Endothelial cell of umbilical vein (primary cell): ENCODE results near the gene GALNT10. TPM values are rescaled to one million over a fixed set of nuclear protein-coding genes. Genes with fewer than 3 reads are reported as not detected.

Experiments
- BruUV-seq: library from RNA; stranded (reverse); fragments of 400-500 nt; replicated peaks from 2 replicates; lab custom pipeline; 2021; lab: Mats Ljungman, UMichigan
- CTCF ChIA-PET: fragments of 300-600, 350-600 bp; sonication (Branson Sonifier 250); formaldehyde crosslinking; loops from one replicate; lab custom pipeline; 2021; ENCODE audit warnings: antibody characterized with exemption, inconsistent platforms; lab: Charles Lee
- POLR2A ChIA-PET: fragments of 300-600, 350-600 bp; sonication (Branson Sonifier 250); formaldehyde crosslinking; loops from one replicate; lab custom pipeline; 2021; ENCODE audit warnings: antibody characterized with exemption, inconsistent platforms; lab: Charles Lee
- DNase-seq: peaks from one replicate; pipeline ENCODE4 v3.0.0-alpha.2; 2011; ENCODE audit warnings: low read depth, low spot score
- FAIRE-seq: peaks from 2 replicates; lab custom pipeline; 2011; peaks lifted over from hg19 to GRCh38; lab: Jason Lieb, UNC
- H2AFZ ChIP-seq: 2 replicates; pipeline ENCODE4 v1.6.0; 2012; ENCODE audit warnings: low read depth, low read length, control low read depth, inconsistent platforms
- H3K27ac ChIP-seq: 2 replicates; pipeline ENCODE4 v1.5.1; 2011; ENCODE audit warnings: low read depth, mild to moderate bottlenecking, control low read depth, low read length, moderate library complexity; ENCODE audit not compliant: insufficient read depth
- H3K27me3 ChIP-seq, 2 experiments: 2 replicates each; pipeline versions ENCODE4 v1.6.0 to v1.6.1; 2011; ENCODE audit warnings: low read length in 2 of 2, mixed read lengths in 1 of 2; ENCODE audit not compliant: control insufficient read depth in 2 of 2, insufficient read depth in 2 of 2
- H3K36me3 ChIP-seq, 2 experiments: 2 replicates in 1 of 2; 3 replicates in 1 of 2; pipeline ENCODE4 v1.5.1; 2011; ENCODE audit warnings: low read length in 2 of 2, mild to moderate bottlenecking in 1 of 2, moderate library complexity in 1 of 2; ENCODE audit not compliant: control insufficient read depth in 2 of 2, insufficient read depth in 2 of 2; ENCODE audit errors: extremely low read depth in 1 of 2
- H3K4me1 ChIP-seq: 3 replicates; pipeline ENCODE4 v1.5.1; 2011; ENCODE audit warnings: mild to moderate bottlenecking, low read length; ENCODE audit not compliant: control insufficient read depth, insufficient read depth; ENCODE audit errors: extremely low read depth
- H3K4me2 ChIP-seq: 2 replicates; pipeline ENCODE4 v1.6.1; 2011; ENCODE audit warnings: low read length, control low read depth, mixed read lengths; ENCODE audit not compliant: insufficient read depth
- H3K4me3 ChIP-seq, 3 experiments: fragments of 200-600 bp in 1 of 3; sonication (generic), shearing (Covaris generic) in 1 of 3; replicated peaks in 1 of 3; 2 replicates each; pipeline ENCODE4 v1.5.1; 2011 to 2016; ENCODE audit warnings: control low read depth in 3 of 3, low read length in 3 of 3, mild to moderate bottlenecking in 2 of 3, inconsistent platforms in 1 of 3, low read depth in 1 of 3, moderate library complexity in 1 of 3; ENCODE audit not compliant: insufficient read depth in 1 of 3
- H3K79me2 ChIP-seq: 2 replicates; pipeline ENCODE4 v1.6.0; 2012; ENCODE audit warnings: low read length, inconsistent platforms; ENCODE audit not compliant: control insufficient read depth, insufficient read depth
- H3K9ac ChIP-seq: replicated peaks from 2 replicates; pipeline ENCODE3; 2011; ENCODE audit warnings: low read length, control low read depth; ENCODE audit not compliant: insufficient read depth; ENCODE audit errors: extremely low read depth
- H3K9me1 ChIP-seq: replicated peaks from 3 replicates; pipeline ENCODE4 v1.6.0; 2011; ENCODE audit warnings: mild to moderate bottlenecking, low read length; ENCODE audit not compliant: control insufficient read depth, insufficient read depth; ENCODE audit errors: extremely low read depth
- H3K9me3 ChIP-seq: replicated peaks from 2 replicates; pipeline ENCODE4 v1.5.1; 2012; ENCODE audit warnings: low read length, inconsistent platforms; ENCODE audit not compliant: control insufficient read depth, insufficient read depth
- H4K20me1 ChIP-seq: replicated peaks from 2 replicates; pipeline ENCODE3; 2011; ENCODE audit warnings: mild to moderate bottlenecking, low read length; ENCODE audit not compliant: control insufficient read depth, insufficient read depth; ENCODE audit errors: extremely low read depth
- EZH2 ChIP-seq: IDR thresholded peaks from 2 replicates; pipeline ENCODE4 v1.6.1; 2012; ENCODE audit warnings: borderline replicate concordance, low read depth, mild to moderate bottlenecking, moderate library complexity, low read length, inconsistent platforms; ENCODE audit not compliant: severe bottlenecking
- FOS ChIP-seq: IDR thresholded peaks from 2 replicates; pipeline ENCODE4 v1.6.1; 2011; ENCODE audit warnings: mild to moderate bottlenecking, low read length, moderate library complexity, borderline replicate concordance; ENCODE audit not compliant: insufficient read depth
- GATA2 ChIP-seq: IDR thresholded peaks from 2 replicates; pipeline ENCODE4 v1.7.0; 2011; ENCODE audit warnings: low read depth, mild to moderate bottlenecking, moderate library complexity, mixed read lengths, low read length; ENCODE audit not compliant: insufficient read length, insufficient read depth
- JUN ChIP-seq: IDR thresholded peaks from 2 replicates; pipeline ENCODE4 v1.6.1; 2011; ENCODE audit warnings: borderline replicate concordance, low read depth; ENCODE audit not compliant: insufficient read length, insufficient read depth
- MAX ChIP-seq: IDR thresholded peaks from 2 replicates; pipeline ENCODE4 v1.6.1; 2011; ENCODE audit not compliant: insufficient read depth, insufficient read length
- MYC ChIP-seq: IDR thresholded peaks from one replicate; pipeline ENCODE4 v1.6.1; 2011; ENCODE audit warnings: mild to moderate bottlenecking, low read depth, low read length
- POLR2A ChIP-seq: IDR thresholded peaks from 2 replicates; pipeline ENCODE4 v1.6.1; 2012; ENCODE audit warnings: low read depth, mild to moderate bottlenecking, control low read depth, low read length
- POLR2AphosphoS5 ChIP-seq: IDR thresholded peaks from 2 replicates; pipeline ENCODE4 v1.6.1; 2012; ENCODE audit warnings: low read depth, mild to moderate bottlenecking, control low read depth, low read length, moderate library complexity; ENCODE audit not compliant: insufficient read depth
- dilution Hi-C: fragments of 300-500 bp; cut with MboI; formaldehyde crosslinking; loops from one replicate; pipeline ENCODE4 v1.15.0; 2019; ENCODE audit warnings: low sequenced_read_pairs; ENCODE audit not compliant: extremely low pct_ligation_motif_present
- intact Hi-C: fragments of 100-400 bp; cut with micrococcal nuclease; formaldehyde crosslinking; loops from one replicate; pipeline ENCODE4 v1.10.0; 2022
- polyA plus RNA-seq, 4 experiments: library from polyadenylated mRNA; depleted of rRNA in 3 of 4; stranded (reverse) in 3 of 4; unstranded in 1 of 4; fragments of >200 nt; gene quantifications; 2 replicates each; pipeline versions ENCODE4 v1.2.1 to v1.2.3, GENCODE V29; 2011 to 2012; ENCODE audit warnings: missing spikeins in 1 of 4
- total RNA-seq: library from RNA; stranded (reverse); gene quantifications from 2 replicates; pipeline ENCODE4 v1.2.3, GENCODE V29; 2021
- TF ChIP-seq, protein P1 (sequence below), 2 donors: IDR thresholded peaks; 1 replicate in 1 of 2; 2 replicates in 1 of 2; pipeline ENCODE4 v1.5.1; 2011; ENCODE audit warnings: low read length in 2 of 2, mild to moderate bottlenecking in 2 of 2, moderate library complexity in 2 of 2, control low read depth in 1 of 2, inconsistent platforms in 1 of 2, low read depth in 1 of 2; ENCODE audit not compliant: insufficient read depth in 1 of 2; ENCODE audit errors: extremely low read depth in 1 of 2

The GALNT10 gene
- total and polyA plus RNA-seq, 2 donors (not counting 3 experiments of a cell fraction or from before 2014, with no cell fraction given), result 70.2 to 77.6 TPM

DNA sequence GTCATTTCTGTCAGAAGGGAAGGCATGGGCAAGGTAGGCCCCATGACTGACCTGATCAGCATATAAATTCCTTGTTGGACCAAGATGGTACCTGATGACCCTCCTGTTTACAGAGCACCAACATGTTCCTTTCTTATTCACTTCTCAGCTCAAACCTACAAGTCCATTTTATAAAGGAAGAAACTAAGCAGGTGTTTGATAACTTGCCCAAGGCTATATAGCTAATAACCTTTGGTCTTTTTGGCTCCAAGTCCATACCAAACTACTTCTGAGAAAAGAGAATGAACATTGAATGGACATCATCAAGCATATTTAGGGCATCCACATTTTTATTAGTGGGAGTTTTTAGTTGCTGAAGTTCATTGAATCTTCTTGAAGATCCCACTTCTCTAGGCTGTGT lies 125.2 kb downstream of the GALNT10 start:
- FAIRE-seq (no peak), DNase-seq (no peak)
- Histone ChIP-seq H2AFZ (no peak overlapping the region), H3K79me2 (peaks cover 2% of the 10 kb centered on the region), H3K4me2 (no peak overlapping the region), H3K27ac (no peak overlapping the region), H3K9ac (no peak overlapping the region), H3K9me3 (no peaks in the 10 kb centered on the region), H3K9me1 (no peaks in the 10 kb centered on the region), H3K36me3 (peaks cover 0 to 5% of the 10 kb centered on the region in 2 experiments), H3K4me1 (peaks cover 12% of the 10 kb centered on the region), H4K20me1 (no peaks in the 10 kb centered on the region), H3K4me3 (no peak overlapping the region), H3K27me3 (no peaks in the 10 kb centered on the region)
- dilution Hi-C loops (no loop called here), intact Hi-C loops (no loop called here)
- BruUV-seq, result no TSS peak
- POLR2A ChIA-PET, result no interaction called here
- CTCF ChIA-PET, result interaction anchor here (1.0 to 1.5 kb wide), 2 partner anchors 29 to 118 kb away, joined by 3 to 4 read pairs; no protein-coding TSS in a partner anchor
- TF ChIP-seq EZH2, result no peak
- TF ChIP-seq MYC, result no peak
- no peak for TF ChIP-seq POLR2AphosphoS5
- TF ChIP-seq JUN, result no peak
- no peak for TF ChIP-seq GATA2
- TF ChIP-seq, protein P1, sequence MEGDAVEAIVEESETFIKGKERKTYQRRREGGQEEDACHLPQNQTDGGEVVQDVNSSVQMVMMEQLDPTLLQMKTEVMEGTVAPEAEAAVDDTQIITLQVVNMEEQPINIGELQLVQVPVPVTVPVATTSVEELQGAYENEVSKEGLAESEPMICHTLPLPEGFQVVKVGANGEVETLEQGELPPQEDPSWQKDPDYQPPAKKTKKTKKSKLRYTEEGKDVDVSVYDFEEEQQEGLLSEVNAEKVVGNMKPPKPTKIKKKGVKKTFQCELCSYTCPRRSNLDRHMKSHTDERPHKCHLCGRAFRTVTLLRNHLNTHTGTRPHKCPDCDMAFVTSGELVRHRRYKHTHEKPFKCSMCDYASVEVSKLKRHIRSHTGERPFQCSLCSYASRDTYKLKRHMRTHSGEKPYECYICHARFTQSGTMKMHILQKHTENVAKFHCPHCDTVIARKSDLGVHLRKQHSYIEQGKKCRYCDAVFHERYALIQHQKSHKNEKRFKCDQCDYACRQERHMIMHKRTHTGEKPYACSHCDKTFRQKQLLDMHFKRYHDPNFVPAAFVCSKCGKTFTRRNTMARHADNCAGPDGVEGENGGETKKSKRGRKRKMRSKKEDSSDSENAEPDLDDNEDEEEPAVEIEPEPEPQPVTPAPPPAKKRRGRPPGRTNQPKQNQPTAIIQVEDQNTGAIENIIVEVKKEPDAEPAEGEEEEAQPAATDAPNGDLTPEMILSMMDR (IDR thresholded peaks at IDR 0.05; ENCODE audit: extremely low read depth in 1 of 2, insufficient read depth in 1 of 2, low read depth in 1 of 2, low read length in 2 of 2), result no peak
- TF ChIP-seq POLR2A, result no peak
- no peak for TF ChIP-seq MAX
- TF ChIP-seq FOS, result no peak
